Osteoblast (primary cell): ENCODE data around the gene RPA3. TPM values are rescaled to one million over a fixed set of nuclear protein-coding genes. Genes with fewer than 3 reads are reported as not detected.

Experiments
- DNase-seq: peaks from one replicate; pipeline ENCODE4 v3.0.0; 2011; ENCODE audit warnings: low spot score, mixed read lengths; ENCODE audit not compliant: insufficient read length; ENCODE audit errors: missing footprints
- H2AFZ ChIP-seq: 2 replicates; pipeline ENCODE4 v1.6.0; 2011; ENCODE audit warnings: mild to moderate bottlenecking, low read length
- H3K27ac ChIP-seq: 2 replicates; pipeline ENCODE4 v1.5.1; 2011; ENCODE audit warnings: mild to moderate bottlenecking, low read depth, low read length, moderate library complexity
- H3K27me3 ChIP-seq: 2 replicates; pipeline ENCODE4 v1.6.0; 2012; ENCODE audit warnings: mild to moderate bottlenecking, control low read depth, inconsistent platforms, low read length, moderate library complexity; ENCODE audit not compliant: insufficient read depth
- H3K36me3 ChIP-seq: 2 replicates; pipeline ENCODE4 v1.5.1; 2011; ENCODE audit warnings: mild to moderate bottlenecking, low read length, control low read depth, moderate library complexity; ENCODE audit not compliant: insufficient read depth
- H3K4me1 ChIP-seq: 2 replicates; pipeline ENCODE4 v1.5.1; 2011; ENCODE audit warnings: mild to moderate bottlenecking, low read length, control low read depth, moderate library complexity; ENCODE audit not compliant: insufficient read depth
- H3K4me2 ChIP-seq: 2 replicates; pipeline ENCODE4 v1.6.0; 2011; ENCODE audit warnings: mild to moderate bottlenecking, low read length; ENCODE audit not compliant: insufficient read depth
- H3K4me3 ChIP-seq: fragments of 200-600 bp; sonication (generic); 3 replicates; pipeline ENCODE4 v1.5.1; 2012; ENCODE audit warnings: mild to moderate bottlenecking, low read length, inconsistent platforms; ENCODE audit not compliant: insufficient read depth
- H3K79me2 ChIP-seq: 2 replicates; pipeline ENCODE4 v1.6.0; 2012; ENCODE audit warnings: mild to moderate bottlenecking, low read length, control low read depth, inconsistent platforms; ENCODE audit not compliant: insufficient read depth
- H3K9me3 ChIP-seq: 2 replicates; pipeline ENCODE4 v1.5.1; 2011; ENCODE audit warnings: low read depth, low read length, control low read depth
- H4K20me1 ChIP-seq: 2 replicates; pipeline ENCODE4 v1.6.0; 2012; ENCODE audit warnings: mild to moderate bottlenecking, low read length, control low read depth; ENCODE audit not compliant: insufficient read depth
- total RNA-seq: library from RNA; depleted of rRNA; stranded (reverse); fragments of >200 nt; gene quantifications from 2 replicates; pipeline ENCODE4 v1.2.3, GENCODE V29; 2012
- TF ChIP-seq, protein P1 (sequence below): IDR thresholded peaks from 2 replicates; pipeline ENCODE4 v1.5.1; 2011; ENCODE audit warnings: mild to moderate bottlenecking, low read depth, low read length, moderate library complexity; ENCODE audit errors: extremely low read depth

RPA3 gene
- total RNA-seq, 1 donor, result 16.6 TPM

DNA sequence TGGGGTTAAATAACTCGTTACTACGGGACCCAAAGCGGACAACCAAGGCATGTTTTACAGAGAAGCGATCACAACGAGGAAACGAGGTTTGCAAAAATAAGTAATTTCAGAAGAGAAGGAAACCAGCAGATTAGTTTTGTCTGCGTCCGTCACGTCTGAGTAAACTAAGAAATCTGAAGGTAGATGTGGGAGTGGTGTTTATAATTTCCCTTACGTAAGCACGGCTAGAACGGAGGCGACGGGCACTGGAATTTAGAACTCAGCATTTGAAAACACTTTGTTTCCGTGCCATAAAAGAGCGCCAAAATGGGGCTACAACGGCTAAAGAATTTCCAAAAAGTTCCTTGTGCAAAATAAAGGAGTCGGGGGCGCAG lies 78.6 kb downstream of the RPA3 start:
- H3K4me1 ChIP-seq, result peaks cover 16% of the 10 kb centered on the region
- peak overlapping the region; percentile 76 for H3K4me3 ChIP-seq
- no peaks in the 10 kb centered on the region for H3K9me3 ChIP-seq
- TF ChIP-seq, protein P1, sequence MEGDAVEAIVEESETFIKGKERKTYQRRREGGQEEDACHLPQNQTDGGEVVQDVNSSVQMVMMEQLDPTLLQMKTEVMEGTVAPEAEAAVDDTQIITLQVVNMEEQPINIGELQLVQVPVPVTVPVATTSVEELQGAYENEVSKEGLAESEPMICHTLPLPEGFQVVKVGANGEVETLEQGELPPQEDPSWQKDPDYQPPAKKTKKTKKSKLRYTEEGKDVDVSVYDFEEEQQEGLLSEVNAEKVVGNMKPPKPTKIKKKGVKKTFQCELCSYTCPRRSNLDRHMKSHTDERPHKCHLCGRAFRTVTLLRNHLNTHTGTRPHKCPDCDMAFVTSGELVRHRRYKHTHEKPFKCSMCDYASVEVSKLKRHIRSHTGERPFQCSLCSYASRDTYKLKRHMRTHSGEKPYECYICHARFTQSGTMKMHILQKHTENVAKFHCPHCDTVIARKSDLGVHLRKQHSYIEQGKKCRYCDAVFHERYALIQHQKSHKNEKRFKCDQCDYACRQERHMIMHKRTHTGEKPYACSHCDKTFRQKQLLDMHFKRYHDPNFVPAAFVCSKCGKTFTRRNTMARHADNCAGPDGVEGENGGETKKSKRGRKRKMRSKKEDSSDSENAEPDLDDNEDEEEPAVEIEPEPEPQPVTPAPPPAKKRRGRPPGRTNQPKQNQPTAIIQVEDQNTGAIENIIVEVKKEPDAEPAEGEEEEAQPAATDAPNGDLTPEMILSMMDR, result no peak
- peak overlapping the region; percentile 88 for H3K27ac ChIP-seq
- no peaks in the 10 kb centered on the region for H4K20me1 ChIP-seq
- peaks cover 32% of the 10 kb centered on the region for H3K79me2 ChIP-seq
- H3K4me2 ChIP-seq, result peak overlapping the region; percentile 79
- no peaks in the 10 kb centered on the region for H3K36me3 ChIP-seq
- DNase-seq, result no peak
- no peaks in the 10 kb centered on the region for H3K27me3 ChIP-seq
- peak overlapping the region; percentile 96 for H2AFZ ChIP-seq

DNA sequence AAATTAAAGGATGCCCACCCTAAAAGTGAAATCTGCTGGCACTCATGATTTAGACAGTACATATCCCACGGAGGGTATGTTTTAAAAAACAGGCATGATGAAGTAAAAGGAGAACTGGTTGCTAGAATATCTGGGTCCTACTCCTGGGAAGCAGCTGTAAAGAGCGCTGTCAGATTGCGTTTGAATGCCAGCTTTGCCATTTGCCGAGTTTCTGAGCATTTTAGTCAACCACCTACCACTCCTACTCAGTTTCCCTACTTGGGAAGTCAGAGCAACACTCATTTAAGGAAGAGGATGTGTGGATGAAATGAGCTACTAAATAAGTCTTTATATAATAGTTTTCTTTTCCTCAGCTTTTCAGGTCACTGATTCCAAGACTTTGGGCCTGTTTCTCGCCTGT lies 79.0 kb downstream of the RPA3 start:
- Histone ChIP-seq H3K79me2 (peaks cover 29% of the 10 kb centered on the region), H3K9me3 (no peaks in the 10 kb centered on the region), H3K4me3 (peak overlapping the region; percentile 76), H3K27ac (peak overlapping the region; percentile 88), H3K4me1 (peaks cover 16% of the 10 kb centered on the region), H3K27me3 (no peaks in the 10 kb centered on the region), H3K4me2 (peak overlapping the region; percentile 79), H3K36me3 (no peaks in the 10 kb centered on the region), H2AFZ (peak overlapping the region; percentile 96), H4K20me1 (no peaks in the 10 kb centered on the region)
- DNase-seq, result no peak
- TF ChIP-seq, protein P1, result no peak

DNA sequence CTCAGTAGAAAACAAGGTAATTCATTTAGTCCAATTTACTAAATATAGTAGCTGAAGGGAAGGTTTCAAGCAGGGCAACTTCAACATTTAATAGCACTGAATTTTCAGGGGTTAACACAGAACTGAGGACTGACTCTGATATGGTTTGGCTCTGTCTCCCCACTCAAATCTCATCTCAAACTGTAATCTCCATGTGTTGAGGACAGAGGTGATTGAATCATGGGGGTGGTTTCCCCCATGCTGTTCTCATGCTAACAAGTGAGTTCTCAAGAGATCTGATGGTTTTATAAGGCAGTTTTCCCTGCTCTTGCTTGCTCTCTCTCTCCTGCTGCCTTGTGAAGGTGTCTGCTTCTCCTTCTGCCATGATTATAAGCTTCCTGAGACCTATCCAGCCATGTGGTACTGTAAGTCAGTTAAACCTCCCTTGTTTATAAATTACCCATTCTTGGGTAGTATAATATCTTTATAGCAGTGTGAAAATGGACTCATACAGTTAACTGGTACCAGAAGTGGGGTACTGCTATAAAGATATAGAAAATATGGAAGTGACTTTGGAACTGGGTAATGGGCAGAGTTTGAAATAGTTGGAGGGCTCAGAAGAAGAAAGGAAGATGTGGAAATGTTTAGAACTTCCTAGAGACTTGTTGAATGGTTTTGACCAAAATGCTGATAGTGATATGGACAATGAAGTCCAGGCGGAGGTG lies 87.6 kb downstream of the RPA3 start:
- Histone ChIP-seq H3K4me2 (no peak overlapping the region), H2AFZ (no peak overlapping the region), H3K27ac (no peak overlapping the region), H4K20me1 (no peaks in the 10 kb centered on the region), H3K79me2 (no peaks in the 10 kb centered on the region), H3K4me1 (no peaks in the 10 kb centered on the region), H3K27me3 (no peaks in the 10 kb centered on the region), H3K9me3 (no peaks in the 10 kb centered on the region), H3K4me3 (no peak overlapping the region), H3K36me3 (no peaks in the 10 kb centered on the region)
- DNase-seq, result no peak
- TF ChIP-seq, protein P1, result no peak

DNA sequence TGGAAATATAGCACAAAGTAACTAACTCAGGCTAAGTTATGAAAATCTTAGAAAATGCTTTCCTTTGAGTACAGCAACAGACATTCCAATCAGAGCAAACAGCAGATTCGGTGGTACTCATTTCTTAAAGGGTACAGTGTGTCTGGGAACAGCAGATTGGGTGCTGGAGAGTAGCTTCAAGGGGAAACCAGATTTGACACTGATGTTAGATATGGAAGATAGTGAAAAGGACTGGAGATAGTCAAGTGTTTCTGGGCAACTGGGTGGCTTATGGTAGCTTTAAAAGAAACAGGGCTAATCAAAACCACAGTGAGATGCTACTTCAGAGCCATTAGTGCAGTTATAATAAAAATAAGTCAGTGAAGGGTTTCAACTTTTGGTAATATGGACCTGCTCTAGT lies 89.9 kb downstream of the RPA3 start:
- Histone ChIP-seq H3K4me1 (no peaks in the 10 kb centered on the region), H3K9me3 (no peaks in the 10 kb centered on the region), H3K4me2 (no peak overlapping the region), H3K4me3 (no peak overlapping the region), H2AFZ (no peak overlapping the region), H3K27me3 (no peaks in the 10 kb centered on the region), H3K79me2 (no peaks in the 10 kb centered on the region), H3K27ac (no peak overlapping the region), H3K36me3 (no peaks in the 10 kb centered on the region), H4K20me1 (no peaks in the 10 kb centered on the region)
- no peak for DNase-seq
- TF ChIP-seq, protein P1, result no peak
